Smooth muscle cell of the brain vasculature (primary cell): ENCODE data around the gene LNX2.
"Not testable (repeated sequence)": the region's sequence is repeated elsewhere in the genome, so short reads cannot be mapped to it uniquely, and the experiment has no call there.

ENCODE experiments used
- DNase-seq: peaks from one replicate; pipeline ENCODE4 v3.0.0-alpha.2; 2012; ENCODE audit warnings: low read depth, low spot score

Gene LNX2

GRCh38 chr13:27637289-27637626, 16.9 kb upstream of the LNX2 start:
- no peak for DNase-seq

DNA sequence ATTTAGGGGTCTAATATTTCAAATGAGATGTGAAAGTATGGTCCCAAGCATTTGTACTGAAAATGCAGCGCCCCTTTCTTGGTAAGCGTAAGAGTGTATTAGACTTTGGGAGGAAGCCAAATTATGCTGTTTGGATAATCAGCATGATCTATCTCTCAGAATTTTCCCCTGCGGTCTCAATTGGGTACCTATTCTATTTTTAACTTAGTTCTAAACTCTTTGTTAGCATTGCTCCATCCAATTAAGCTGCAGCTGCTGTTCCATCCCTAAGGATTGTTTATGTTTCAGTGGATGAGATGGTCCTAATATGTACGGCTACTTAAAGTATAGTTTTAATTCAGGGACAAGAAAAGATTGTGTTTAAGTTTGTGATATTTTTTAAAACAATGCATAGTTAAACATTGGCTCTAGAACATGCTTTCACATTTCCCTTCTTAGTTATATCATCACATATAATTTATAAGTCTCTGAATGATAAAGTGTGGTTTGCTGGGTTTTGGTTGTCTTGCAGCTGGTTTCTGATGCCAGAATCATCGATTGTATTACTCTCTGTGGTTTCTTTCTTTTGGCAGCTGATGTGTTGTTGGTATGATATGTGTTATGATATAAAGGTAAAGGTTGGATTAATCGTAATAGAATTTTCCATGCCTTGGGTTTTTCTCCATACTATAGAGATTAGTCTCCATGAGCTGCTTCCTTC, 16.4 kb upstream of the LNX2 start:
- DNase-seq = no peak

GRCh38 chr13:27635266-27635665, 14.9 kb upstream of the LNX2 start:
- no peak for DNase-seq

DNA sequence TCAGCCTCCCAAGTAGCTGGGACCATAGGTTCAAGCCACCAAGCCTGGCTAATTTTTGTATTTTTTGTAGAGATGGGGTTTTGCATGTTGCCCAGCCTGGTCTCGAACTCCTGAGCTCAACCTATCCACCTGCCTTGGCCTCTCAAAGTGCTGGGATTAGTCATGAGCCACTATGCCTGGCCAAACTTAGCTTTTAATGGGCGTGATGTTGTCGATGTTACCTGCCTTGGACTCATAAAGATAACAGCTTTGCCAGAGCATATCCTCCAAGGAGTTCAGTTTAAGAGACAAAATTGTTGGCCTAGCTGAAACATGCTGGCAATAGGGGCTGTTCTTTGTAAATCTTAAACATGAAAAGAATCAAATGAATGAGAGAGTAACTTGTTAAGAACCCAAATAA, 14.5 kb upstream of the LNX2 start:
- DNase-seq = no peak

DNA sequence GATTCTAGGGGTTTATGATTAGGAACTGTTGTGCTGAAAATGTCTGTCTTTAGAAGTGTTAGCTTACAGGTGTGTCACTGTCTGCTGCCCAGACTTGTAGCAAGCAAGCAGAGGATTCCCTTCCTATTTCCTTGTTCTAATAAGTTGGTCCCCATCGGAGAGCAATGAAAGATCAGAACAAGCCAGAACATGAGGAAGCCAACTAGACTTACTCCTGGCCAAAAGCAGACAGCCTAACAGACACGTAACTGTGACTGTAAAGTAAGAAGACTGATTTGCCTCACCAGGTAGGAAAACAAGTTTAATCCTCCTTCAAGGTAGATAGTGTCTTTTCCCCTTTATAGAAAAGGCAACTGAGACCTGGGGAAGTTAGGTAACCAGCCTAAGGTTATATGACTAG, 13.9 kb upstream of the LNX2 start:
- no peak for DNase-seq

DNA sequence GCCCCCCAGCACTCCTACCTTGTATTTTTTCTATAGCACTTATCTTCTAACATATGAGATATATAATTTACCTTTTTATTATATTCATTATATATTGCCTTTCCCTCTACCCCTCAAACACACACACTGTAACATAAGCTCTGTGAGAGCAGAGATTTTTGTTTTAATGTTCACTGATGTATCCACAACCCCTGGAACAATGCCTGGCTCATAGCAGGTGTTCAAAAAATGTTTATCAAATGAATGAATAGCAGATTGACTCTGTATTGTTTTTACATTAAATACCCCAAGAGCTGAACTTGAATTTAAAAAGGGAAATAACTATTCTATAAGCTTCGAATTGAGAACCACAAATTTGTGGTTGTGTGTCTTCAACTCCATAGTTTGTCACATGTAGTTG, 12.3 kb upstream of the LNX2 start:
- no peak for DNase-seq

GRCh38 chr13:27632214-27632613, 11.9 kb upstream of the LNX2 start:
- DNase-seq = no peak

GRCh38 chr13:27631665-27632064, 11.3 kb upstream of the LNX2 start:
- no peak for DNase-seq

DNA sequence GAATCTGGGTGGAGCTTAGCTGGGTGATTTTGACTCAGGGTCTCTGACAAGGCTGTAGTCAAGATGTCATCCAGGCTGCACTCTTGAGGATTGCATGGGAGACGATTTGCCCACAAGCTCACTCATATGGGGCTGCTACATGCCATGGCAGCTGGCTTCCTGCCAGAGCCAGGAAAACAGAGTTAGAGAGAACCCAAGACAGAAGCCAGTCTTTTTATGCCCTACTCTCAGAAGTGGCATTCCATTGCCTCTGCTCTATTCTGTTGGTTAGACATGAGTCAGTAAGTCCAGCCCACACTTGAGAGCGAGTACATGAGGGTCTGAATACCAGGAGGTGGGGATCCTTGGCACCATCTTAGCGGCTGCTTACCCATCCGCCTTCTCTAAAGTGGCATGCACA, 10.8 kb upstream of the LNX2 start:
- DNase-seq = no peak

- not testable (repeated sequence) for DNase-seq
Measured at GRCh38 chr13:27628766-27629165, 8.4 kb upstream of the LNX2 start.

- DNase-seq = no peak
Measured at GRCh38 chr13:27628081-27628480, 7.8 kb upstream of the LNX2 start.

- DNase-seq = no peak
Measured at GRCh38 chr13:27627380-27627779, 7.1 kb upstream of the LNX2 start.

GRCh38 chr13:27625839-27626238, 5.5 kb upstream of the LNX2 start:
- DNase-seq = no peak

GRCh38 chr13:27624071-27624470, 3.7 kb upstream of the LNX2 start:
- no peak for DNase-seq

GRCh38 chr13:27622881-27623280, 2.6 kb upstream of the LNX2 start:
- DNase-seq = no peak

- DNase-seq = no peak
Measured at GRCh38 chr13:27622102-27622820, 1.9 kb upstream of the LNX2 start.

GRCh38 chr13:27621366-27622101, 1.2 kb upstream of the LNX2 start, which contains the start of gene POLR1D:
POLR1D (plus strand) TSS chr13:27621892; CDS start chr13:27621984, 92 bp downstream.
- no peak for DNase-seq

- DNase-seq = no peak
Measured at GRCh38 chr13:27621116-27621365, 712 bp upstream of the LNX2 start.

- no peak for DNase-seq
Measured at GRCh38 chr13:27619728-27620376, 477 bp downstream of the LNX2 start.

- DNase-seq = no peak
Measured at GRCh38 chr13:27619093-27619727, 1.1 kb downstream of the LNX2 start.

- no peak for DNase-seq
Measured at GRCh38 chr13:27617881-27618321, 2.4 kb downstream of the LNX2 start.

DNA sequence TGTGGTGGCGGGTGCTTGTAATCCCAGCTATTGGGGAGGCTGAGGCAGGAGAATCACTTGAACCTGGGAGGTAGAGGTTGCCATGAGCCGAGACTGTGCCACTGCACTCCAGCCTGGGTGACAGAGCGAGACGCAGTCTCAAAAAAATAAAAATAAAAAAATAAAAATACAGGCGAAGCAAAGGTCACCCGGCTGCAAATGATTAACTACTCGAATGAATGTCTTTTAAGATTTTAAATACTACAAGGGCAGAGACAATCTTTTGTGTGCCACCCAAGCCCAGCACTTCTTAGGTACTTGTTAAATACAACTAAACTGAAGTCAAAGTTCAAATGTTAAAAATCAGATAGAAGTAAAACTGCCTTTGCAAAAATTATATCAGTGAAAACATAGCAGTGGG, 6.7 kb downstream of the LNX2 start:
- DNase-seq = no peak
